Endothelial cell of umbilical vein (primary cell): ENCODE measurements around the gene KCNJ6. TPM values are rescaled to one million over a fixed set of nuclear protein-coding genes. Genes with fewer than 3 reads are reported as not detected.

Experiments used
- BruUV-seq: library from RNA; stranded (reverse); fragments of 400-500 nt; replicated peaks from 2 replicates; lab custom pipeline; 2021; lab: Mats Ljungman, UMichigan
- CTCF ChIA-PET: fragments of 300-600, 350-600 bp; sonication (Branson Sonifier 250); formaldehyde crosslinking; loops from one replicate; lab custom pipeline; 2021; ENCODE audit warnings: antibody characterized with exemption, inconsistent platforms; lab: Charles Lee
- POLR2A ChIA-PET: fragments of 300-600, 350-600 bp; sonication (Branson Sonifier 250); formaldehyde crosslinking; loops from one replicate; lab custom pipeline; 2021; ENCODE audit warnings: antibody characterized with exemption, inconsistent platforms; lab: Charles Lee
- DNase-seq: peaks from one replicate; pipeline ENCODE4 v3.0.0-alpha.2; 2011; ENCODE audit warnings: low read depth, low spot score
- FAIRE-seq: peaks from 2 replicates; lab custom pipeline; 2011; peaks lifted over from hg19 to GRCh38; lab: Jason Lieb, UNC
- H2AFZ ChIP-seq: 2 replicates; pipeline ENCODE4 v1.6.0; 2012; ENCODE audit warnings: low read depth, low read length, control low read depth, inconsistent platforms
- H3K27ac ChIP-seq: 2 replicates; pipeline ENCODE4 v1.5.1; 2011; ENCODE audit warnings: low read depth, mild to moderate bottlenecking, control low read depth, low read length, moderate library complexity; ENCODE audit not compliant: insufficient read depth
- H3K27me3 ChIP-seq, 2 experiments: 2 replicates each; pipeline versions ENCODE4 v1.6.0 to v1.6.1; 2011; ENCODE audit warnings: low read length in 2 of 2, mixed read lengths in 1 of 2; ENCODE audit not compliant: control insufficient read depth in 2 of 2, insufficient read depth in 2 of 2
- H3K36me3 ChIP-seq, 2 experiments: 2 replicates in 1 of 2; 3 replicates in 1 of 2; pipeline ENCODE4 v1.5.1; 2011; ENCODE audit warnings: low read length in 2 of 2, mild to moderate bottlenecking in 1 of 2, moderate library complexity in 1 of 2; ENCODE audit not compliant: control insufficient read depth in 2 of 2, insufficient read depth in 2 of 2; ENCODE audit errors: extremely low read depth in 1 of 2
- H3K4me1 ChIP-seq: 3 replicates; pipeline ENCODE4 v1.5.1; 2011; ENCODE audit warnings: mild to moderate bottlenecking, low read length; ENCODE audit not compliant: control insufficient read depth, insufficient read depth; ENCODE audit errors: extremely low read depth
- H3K4me2 ChIP-seq: 2 replicates; pipeline ENCODE4 v1.6.1; 2011; ENCODE audit warnings: low read length, control low read depth, mixed read lengths; ENCODE audit not compliant: insufficient read depth
- H3K4me3 ChIP-seq, 3 experiments: fragments of 200-600 bp in 1 of 3; sonication (generic), shearing (Covaris generic) in 1 of 3; replicated peaks in 1 of 3; 2 replicates each; pipeline ENCODE4 v1.5.1; 2011 to 2016; ENCODE audit warnings: control low read depth in 3 of 3, low read length in 3 of 3, mild to moderate bottlenecking in 2 of 3, inconsistent platforms in 1 of 3, low read depth in 1 of 3, moderate library complexity in 1 of 3; ENCODE audit not compliant: insufficient read depth in 1 of 3
- H3K79me2 ChIP-seq: 2 replicates; pipeline ENCODE4 v1.6.0; 2012; ENCODE audit warnings: low read length, inconsistent platforms; ENCODE audit not compliant: control insufficient read depth, insufficient read depth
- H3K9ac ChIP-seq: replicated peaks from 2 replicates; pipeline ENCODE3; 2011; ENCODE audit warnings: low read length, control low read depth; ENCODE audit not compliant: insufficient read depth; ENCODE audit errors: extremely low read depth
- H3K9me1 ChIP-seq: replicated peaks from 3 replicates; pipeline ENCODE4 v1.6.0; 2011; ENCODE audit warnings: mild to moderate bottlenecking, low read length; ENCODE audit not compliant: control insufficient read depth, insufficient read depth; ENCODE audit errors: extremely low read depth
- H3K9me3 ChIP-seq: replicated peaks from 2 replicates; pipeline ENCODE4 v1.5.1; 2012; ENCODE audit warnings: low read length, inconsistent platforms; ENCODE audit not compliant: control insufficient read depth, insufficient read depth
- H4K20me1 ChIP-seq: replicated peaks from 2 replicates; pipeline ENCODE3; 2011; ENCODE audit warnings: mild to moderate bottlenecking, low read length; ENCODE audit not compliant: control insufficient read depth, insufficient read depth; ENCODE audit errors: extremely low read depth
- EZH2 ChIP-seq: IDR thresholded peaks from 2 replicates; pipeline ENCODE4 v1.6.1; 2012; ENCODE audit warnings: borderline replicate concordance, low read depth, mild to moderate bottlenecking, moderate library complexity, low read length, inconsistent platforms; ENCODE audit not compliant: severe bottlenecking
- FOS ChIP-seq: IDR thresholded peaks from 2 replicates; pipeline ENCODE4 v1.6.1; 2011; ENCODE audit warnings: mild to moderate bottlenecking, low read length, moderate library complexity, borderline replicate concordance; ENCODE audit not compliant: insufficient read depth
- GATA2 ChIP-seq: IDR thresholded peaks from 2 replicates; pipeline ENCODE4 v1.7.0; 2011; ENCODE audit warnings: low read depth, mild to moderate bottlenecking, moderate library complexity, mixed read lengths, low read length; ENCODE audit not compliant: insufficient read length, insufficient read depth
- JUN ChIP-seq: IDR thresholded peaks from 2 replicates; pipeline ENCODE4 v1.6.1; 2011; ENCODE audit warnings: borderline replicate concordance, low read depth; ENCODE audit not compliant: insufficient read length, insufficient read depth
- MYC ChIP-seq: IDR thresholded peaks from one replicate; pipeline ENCODE4 v1.6.1; 2011; ENCODE audit warnings: mild to moderate bottlenecking, low read depth, low read length
- POLR2A ChIP-seq: IDR thresholded peaks from 2 replicates; pipeline ENCODE4 v1.6.1; 2012; ENCODE audit warnings: low read depth, mild to moderate bottlenecking, control low read depth, low read length
- POLR2AphosphoS5 ChIP-seq: IDR thresholded peaks from 2 replicates; pipeline ENCODE4 v1.6.1; 2012; ENCODE audit warnings: low read depth, mild to moderate bottlenecking, control low read depth, low read length, moderate library complexity; ENCODE audit not compliant: insufficient read depth
- dilution Hi-C: fragments of 300-500 bp; cut with MboI; formaldehyde crosslinking; loops from one replicate; pipeline ENCODE4 v1.15.0; 2019; ENCODE audit warnings: low sequenced_read_pairs; ENCODE audit not compliant: extremely low pct_ligation_motif_present
- intact Hi-C: fragments of 100-400 bp; cut with micrococcal nuclease; formaldehyde crosslinking; loops from one replicate; pipeline ENCODE4 v1.10.0; 2022
- polyA plus RNA-seq, 4 experiments: library from polyadenylated mRNA; depleted of rRNA in 3 of 4; stranded (reverse) in 3 of 4; unstranded in 1 of 4; fragments of >200 nt; gene quantifications; 2 replicates each; pipeline versions ENCODE4 v1.2.1 to v1.2.3, GENCODE V29; 2011 to 2012; ENCODE audit warnings: missing spikeins in 1 of 4
- total RNA-seq: library from RNA; stranded (reverse); gene quantifications from 2 replicates; pipeline ENCODE4 v1.2.3, GENCODE V29; 2021
- TF ChIP-seq, protein P1 (sequence below): IDR thresholded peaks from 2 replicates; pipeline ENCODE4 v1.6.1; 2011; ENCODE audit not compliant: insufficient read depth, insufficient read length
- TF ChIP-seq, protein P2 (sequence below), 2 donors: IDR thresholded peaks; 1 replicate in 1 of 2; 2 replicates in 1 of 2; pipeline ENCODE4 v1.5.1; 2011; ENCODE audit warnings: low read length in 2 of 2, mild to moderate bottlenecking in 2 of 2, moderate library complexity in 2 of 2, control low read depth in 1 of 2, inconsistent platforms in 1 of 2, low read depth in 1 of 2; ENCODE audit not compliant: insufficient read depth in 1 of 2; ENCODE audit errors: extremely low read depth in 1 of 2

Gene KCNJ6
- total and polyA plus RNA-seq, 2 donors (not counting 3 experiments of a cell fraction or from before 2014, with no cell fraction given): not detected

DNA sequence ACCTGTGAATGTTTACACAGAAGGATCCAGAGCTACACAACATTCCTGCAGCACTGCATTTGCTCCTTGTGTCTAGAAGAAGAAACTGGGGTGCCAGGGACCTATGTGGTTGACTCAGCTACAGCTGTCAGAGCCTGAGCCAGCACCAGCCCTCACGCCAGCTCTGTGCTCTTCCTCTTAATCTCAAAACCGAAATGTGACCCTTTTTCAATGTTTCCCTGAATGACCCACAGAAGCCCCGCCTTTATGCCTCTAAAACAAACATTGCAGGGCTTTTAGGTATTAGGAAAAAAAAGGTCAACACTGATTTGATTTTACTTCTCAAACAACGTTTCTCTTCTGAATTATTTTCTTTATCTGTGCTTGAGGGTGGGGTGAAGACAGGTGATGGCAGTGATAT, 289.2 kb downstream of the KCNJ6 start:
- peak overlapping the region; percentile 50 for H2AFZ ChIP-seq
- POLR2A ChIA-PET: no interaction called here
- H3K36me3 ChIP-seq: no peaks in the 10 kb centered on the region
- intact Hi-C loops (no loop called here), dilution Hi-C loops (no loop called here)
- H3K4me2 ChIP-seq: no peak overlapping the region
- no peaks in the 10 kb centered on the region for H3K9me1 ChIP-seq
- H3K27ac ChIP-seq: no peak overlapping the region
- no peaks in the 10 kb centered on the region for H3K27me3 ChIP-seq
- peaks cover 19% of the 10 kb centered on the region for H3K4me1 ChIP-seq
- no peak for FAIRE-seq
- CTCF ChIA-PET: interaction anchor here (1.0 to 1.3 kb wide), 3 partner anchors 24 to 50 kb away, joined by 3 read pairs; no protein-coding TSS in a partner anchor
- H3K9me3 ChIP-seq: no peaks in the 10 kb centered on the region
- no peaks in the 10 kb centered on the region for H3K79me2 ChIP-seq
- H4K20me1 ChIP-seq: no peaks in the 10 kb centered on the region
- no peak overlapping the region for H3K4me3 ChIP-seq
- H3K9ac ChIP-seq: no peak overlapping the region
- TF ChIP-seq POLR2AphosphoS5 (no peak), GATA2 (no peak), MYC (no peak), FOS (no peak), JUN (no peak), POLR2A (no peak), EZH2 (no peak)
- TF ChIP-seq, protein P1, sequence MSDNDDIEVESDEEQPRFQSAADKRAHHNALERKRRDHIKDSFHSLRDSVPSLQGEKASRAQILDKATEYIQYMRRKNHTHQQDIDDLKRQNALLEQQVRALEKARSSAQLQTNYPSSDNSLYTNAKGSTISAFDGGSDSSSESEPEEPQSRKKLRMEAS: no peak
- TF ChIP-seq, protein P2, sequence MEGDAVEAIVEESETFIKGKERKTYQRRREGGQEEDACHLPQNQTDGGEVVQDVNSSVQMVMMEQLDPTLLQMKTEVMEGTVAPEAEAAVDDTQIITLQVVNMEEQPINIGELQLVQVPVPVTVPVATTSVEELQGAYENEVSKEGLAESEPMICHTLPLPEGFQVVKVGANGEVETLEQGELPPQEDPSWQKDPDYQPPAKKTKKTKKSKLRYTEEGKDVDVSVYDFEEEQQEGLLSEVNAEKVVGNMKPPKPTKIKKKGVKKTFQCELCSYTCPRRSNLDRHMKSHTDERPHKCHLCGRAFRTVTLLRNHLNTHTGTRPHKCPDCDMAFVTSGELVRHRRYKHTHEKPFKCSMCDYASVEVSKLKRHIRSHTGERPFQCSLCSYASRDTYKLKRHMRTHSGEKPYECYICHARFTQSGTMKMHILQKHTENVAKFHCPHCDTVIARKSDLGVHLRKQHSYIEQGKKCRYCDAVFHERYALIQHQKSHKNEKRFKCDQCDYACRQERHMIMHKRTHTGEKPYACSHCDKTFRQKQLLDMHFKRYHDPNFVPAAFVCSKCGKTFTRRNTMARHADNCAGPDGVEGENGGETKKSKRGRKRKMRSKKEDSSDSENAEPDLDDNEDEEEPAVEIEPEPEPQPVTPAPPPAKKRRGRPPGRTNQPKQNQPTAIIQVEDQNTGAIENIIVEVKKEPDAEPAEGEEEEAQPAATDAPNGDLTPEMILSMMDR (IDR thresholded peaks at IDR 0.05; ENCODE audit: extremely low read depth in 1 of 2, insufficient read depth in 1 of 2, low read depth in 1 of 2, low read length in 2 of 2): no peak
- DNase-seq: no peak
- BruUV-seq: no TSS peak
